ENCODE results near the gene PIM1.
A peak's percentile ranks its signal among the peaks of the same experiment; 100 is the strongest.

Gene PIM1

DNA sequence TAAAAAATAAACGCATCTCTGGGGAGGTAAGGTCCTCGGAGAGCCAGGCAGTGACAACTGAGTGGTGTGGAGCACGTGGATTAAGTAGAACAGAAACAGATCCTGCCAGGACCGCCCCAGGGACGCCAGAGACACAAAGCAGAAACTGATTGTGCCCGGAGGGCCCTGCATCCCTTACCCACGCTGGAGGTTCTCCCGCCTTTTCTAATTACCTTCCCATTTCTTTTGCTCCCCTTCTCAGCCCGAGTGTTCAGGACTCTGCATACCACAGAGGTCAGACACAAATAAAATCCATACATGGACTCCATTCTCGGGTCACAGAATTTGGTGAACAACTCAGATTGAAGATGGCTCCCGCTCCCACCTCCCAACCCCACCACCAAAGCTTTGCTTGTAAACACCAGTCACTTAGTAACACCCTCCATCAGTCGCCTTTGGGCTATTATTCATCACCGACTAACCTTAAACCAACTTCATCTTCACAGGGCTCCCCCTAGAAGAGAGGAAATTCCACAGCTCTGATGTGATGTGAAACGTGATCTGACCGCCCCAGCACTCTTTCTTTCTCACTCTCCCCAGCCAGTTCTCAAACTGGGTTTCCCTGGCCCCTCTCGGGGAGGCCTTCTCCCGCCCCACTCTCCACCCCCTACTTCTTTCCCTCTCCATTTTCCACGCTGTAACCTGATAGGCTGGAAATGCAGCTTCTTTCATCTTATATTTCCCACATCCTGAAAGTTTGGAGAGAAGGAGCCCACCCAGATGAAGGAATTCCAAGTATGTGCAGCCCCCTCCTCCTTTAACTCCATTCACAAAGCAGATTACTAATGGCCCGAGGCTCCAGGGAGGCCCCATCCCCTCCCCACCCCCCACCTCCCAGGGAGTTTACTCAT lies 32.5 kb upstream of the PIM1 start:
- DNase-seq (ENCODE audit: low read depth), result peak; percentile 15

DNA sequence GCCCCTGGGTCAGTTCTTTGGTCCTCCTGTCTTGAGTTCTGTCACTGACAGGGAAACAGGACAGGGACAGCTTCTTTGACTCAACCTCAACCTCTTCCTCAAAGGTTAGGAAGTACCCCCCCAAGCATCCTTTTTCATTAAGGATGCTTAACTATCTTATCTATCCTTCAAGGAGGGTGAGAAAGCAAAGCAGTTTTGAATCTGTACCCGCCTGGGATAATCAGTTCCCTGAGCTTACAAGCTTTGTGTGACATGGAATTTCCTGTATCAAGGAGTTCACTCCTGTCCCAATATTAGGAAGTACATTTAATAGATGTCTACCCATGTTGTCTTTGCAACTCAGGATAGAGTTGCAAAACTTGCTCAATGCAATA lies 31.1 kb upstream of the PIM1 start:
- no peak for DNase-seq (ENCODE audit: low read depth)

DNA sequence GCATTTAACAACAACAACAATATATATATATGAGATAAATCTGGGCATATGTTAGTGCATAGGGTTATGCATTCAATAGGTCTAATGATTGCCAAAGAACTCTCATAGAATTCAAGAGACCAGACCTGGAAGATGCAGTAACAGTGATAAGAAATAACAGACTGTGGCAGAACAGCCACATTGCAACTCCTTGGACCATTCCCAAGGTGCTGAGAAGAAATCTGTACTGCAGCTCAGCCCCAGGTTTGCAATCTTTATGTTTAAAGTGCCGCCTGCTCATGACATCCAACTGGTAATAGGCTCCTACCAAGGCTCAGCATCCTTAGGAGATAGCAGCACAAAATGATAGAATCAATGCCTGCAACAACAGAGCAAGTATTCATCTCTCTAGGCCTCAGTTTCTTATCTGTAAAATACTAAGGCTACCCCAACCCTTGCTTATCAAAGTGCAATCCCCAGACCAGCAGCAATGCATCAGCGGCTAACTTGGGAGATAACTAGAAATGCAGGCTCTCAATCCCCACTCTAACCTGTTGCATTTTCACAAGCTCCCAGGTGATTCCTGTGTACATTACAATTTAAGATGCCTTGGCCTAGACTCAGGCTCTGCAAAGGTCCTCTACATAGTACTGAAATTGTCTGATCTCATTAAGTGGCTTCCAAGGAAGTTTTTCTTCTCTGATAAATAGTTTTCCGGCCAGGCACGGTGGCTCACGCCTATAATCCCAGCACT lies 30.6 kb upstream of the PIM1 start:
- DNase-seq (ENCODE audit: low read depth), result no peak

DNA sequence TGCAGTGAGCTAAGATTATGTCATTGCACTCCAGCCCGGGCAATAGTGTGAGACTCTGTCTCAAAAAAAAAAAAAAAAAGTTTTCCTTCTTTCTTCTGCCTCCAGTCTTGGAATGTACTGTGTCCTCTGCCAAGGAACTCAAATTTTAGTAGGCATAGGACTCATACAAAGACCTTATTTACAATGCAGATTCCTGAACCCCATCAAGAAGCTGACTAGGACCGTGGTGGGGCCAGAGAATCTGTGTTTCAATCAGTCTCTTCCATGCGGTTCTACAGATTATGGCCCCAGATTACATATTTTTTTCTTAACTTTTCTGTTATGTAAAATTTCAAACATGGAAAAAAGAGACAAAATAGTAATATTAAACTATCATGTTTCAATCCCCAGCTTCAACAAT lies 29.8 kb upstream of the PIM1 start:
- DNase-seq (ENCODE audit: low read depth), result no peak

DNA sequence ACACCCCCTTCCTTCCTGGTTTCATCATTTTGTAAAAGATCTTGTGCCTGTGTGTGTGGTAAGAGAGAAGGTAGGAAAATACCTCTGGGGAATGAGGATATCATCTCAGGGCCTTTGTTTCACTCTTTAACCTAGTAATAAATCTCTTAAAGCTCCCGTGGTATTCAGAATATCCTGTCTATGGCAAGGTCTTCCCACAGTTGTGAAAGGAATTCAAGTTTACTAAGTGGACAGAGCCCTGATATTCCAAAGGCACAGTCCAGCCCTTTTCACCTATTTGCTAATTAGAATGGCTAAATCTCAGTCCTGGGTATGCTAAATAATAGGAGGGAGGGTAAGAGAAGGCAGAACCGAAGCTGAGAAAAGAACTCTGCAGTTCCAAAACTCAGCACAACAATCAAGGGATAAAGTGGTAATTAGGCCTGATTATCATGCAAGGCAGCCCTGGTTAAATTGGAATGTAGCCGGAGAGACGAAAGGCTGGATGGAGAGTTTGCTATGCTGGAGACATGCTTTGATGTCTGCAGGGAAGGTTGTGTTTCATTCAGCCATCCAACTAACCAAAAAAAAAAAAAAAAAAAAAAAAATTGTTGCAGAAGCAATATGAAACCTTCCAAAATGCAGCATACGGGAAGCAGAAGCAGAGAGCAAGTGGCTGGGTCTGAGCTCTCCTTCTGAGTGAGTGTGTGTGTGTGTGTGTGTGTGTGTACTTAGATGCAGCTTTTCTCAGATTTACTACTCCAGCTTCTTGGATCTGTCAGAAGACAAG lies 28.5 kb upstream of the PIM1 start:
- no peak for DNase-seq (ENCODE audit: low read depth)

DNA sequence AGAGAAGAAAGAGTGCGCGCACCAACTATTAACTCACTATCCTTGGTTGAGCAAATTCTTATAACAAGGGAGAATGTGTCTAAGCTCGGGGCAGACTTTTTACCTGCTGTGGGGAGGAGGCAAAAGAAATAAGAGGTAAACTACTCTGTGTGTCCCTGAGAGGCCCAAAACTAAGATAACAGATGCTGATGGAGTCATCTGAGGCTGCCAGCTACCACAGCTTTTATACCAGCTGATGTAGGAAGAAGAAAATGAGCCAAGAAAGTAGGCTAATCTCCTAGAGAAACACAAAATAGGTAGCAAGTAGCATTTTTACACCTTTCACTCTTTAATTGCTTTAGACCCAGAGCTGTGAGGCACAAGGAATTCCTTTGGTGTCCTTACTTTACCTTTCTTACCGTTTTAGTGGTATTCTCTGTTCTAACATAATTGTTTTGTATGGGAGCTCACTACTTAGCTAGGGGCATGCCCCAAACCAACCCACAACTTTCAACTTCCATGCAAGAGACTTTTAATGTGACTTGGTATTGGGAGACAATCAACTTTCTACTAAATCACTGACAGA lies 27.8 kb upstream of the PIM1 start:
- DNase-seq (ENCODE audit: low read depth), result no peak

DNA sequence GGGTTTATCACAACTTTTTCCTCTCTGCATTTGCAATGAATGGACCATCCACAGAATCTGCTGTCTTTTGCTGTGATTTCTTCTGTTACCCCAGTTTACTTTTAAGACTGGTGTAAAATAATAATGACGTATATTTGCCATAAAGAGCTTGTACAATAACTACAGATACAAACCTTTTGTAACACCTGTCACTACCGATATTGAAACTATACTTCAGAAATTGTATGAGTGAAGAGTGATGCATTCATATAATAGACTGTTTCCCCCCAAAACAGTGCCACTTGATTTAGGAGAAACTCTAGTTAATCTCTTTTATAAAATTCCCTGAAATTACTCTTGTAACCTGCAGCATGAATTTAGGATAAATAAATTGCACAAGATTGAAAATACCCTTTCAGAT lies 26.4 kb upstream of the PIM1 start:
- DNase-seq (ENCODE audit: low read depth), result no peak

DNA sequence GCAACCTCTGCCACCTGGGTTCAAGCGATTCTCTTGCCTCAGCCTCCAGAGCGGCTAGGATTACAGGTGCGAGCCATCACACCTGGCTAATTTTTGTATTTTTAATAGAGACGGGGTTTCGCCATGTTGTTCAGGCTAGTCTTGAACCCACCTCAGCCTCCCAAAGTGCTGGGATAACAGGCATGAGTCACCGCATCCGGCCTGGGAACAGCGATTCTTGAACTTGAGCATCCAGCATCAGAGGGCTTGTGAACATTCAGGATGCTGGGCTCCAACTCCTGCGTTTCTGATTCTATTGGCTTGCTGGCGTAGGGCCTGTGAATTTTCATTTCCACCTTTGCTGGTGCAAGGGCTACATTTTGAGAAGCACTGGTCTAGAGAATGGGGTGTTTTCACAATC lies 24.5 kb upstream of the PIM1 start:
- no peak for DNase-seq (ENCODE audit: low read depth)

DNA sequence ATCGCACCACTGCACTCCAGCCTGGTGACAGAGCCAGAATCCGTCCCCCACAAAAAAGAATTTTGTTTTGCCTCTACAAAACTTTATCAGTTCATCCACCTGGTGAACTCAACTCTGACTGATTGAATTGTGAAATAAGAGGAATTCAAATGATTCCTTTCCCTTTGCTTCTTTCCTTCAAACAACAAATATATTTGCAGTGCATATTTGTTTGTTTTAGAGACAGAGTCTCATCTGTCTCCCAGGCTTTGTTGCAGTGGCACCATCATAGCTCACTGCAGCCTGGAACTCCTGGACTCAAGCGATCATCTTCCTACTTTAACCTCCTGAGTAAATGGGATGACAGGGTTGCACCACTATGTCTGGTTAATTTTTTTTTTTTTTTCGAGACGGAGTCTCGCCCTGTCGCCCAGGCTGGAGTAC lies 23.2 kb upstream of the PIM1 start:
- no peak for DNase-seq (ENCODE audit: low read depth)

DNA sequence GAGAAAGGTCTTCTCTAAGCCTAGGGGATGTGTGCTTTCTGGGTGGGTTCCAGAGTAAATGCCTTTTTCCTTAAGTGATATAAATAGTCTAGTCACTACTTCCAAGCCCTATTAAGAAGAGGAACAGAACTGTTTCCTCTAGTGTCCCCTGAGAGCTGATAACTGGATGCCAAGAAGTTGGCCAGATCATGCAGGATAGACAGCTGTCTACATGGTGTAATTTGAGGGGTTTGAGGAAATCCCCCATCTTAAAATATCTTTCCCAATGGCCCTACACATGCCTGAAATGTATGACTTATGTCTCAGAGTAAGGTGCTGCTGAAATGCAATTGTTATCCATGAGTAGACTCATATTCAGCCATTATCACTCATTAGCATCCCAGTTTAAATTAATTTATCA lies 20.2 kb upstream of the PIM1 start:
- DNase-seq (ENCODE audit: low read depth), result no peak

DNA sequence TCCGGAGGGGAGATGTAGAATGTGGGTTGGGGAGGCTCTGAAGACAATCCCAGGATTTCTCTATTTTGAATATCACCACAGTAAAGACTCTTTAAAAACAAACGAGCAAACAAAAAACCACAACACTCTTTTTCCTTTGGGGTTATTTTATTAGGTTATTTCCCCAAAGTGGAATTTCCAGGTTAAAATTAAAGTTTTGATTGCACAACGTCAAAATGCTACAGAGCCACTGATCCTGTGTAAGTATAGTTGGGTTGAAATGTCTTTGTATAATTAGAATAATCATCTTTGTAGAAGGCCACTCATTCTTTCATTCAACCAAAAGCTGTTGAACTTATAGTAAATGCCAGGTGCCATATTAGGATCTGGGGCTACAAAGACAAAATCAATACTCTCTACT lies 19.6 kb upstream of the PIM1 start:
- no peak for DNase-seq (ENCODE audit: low read depth)

DNA sequence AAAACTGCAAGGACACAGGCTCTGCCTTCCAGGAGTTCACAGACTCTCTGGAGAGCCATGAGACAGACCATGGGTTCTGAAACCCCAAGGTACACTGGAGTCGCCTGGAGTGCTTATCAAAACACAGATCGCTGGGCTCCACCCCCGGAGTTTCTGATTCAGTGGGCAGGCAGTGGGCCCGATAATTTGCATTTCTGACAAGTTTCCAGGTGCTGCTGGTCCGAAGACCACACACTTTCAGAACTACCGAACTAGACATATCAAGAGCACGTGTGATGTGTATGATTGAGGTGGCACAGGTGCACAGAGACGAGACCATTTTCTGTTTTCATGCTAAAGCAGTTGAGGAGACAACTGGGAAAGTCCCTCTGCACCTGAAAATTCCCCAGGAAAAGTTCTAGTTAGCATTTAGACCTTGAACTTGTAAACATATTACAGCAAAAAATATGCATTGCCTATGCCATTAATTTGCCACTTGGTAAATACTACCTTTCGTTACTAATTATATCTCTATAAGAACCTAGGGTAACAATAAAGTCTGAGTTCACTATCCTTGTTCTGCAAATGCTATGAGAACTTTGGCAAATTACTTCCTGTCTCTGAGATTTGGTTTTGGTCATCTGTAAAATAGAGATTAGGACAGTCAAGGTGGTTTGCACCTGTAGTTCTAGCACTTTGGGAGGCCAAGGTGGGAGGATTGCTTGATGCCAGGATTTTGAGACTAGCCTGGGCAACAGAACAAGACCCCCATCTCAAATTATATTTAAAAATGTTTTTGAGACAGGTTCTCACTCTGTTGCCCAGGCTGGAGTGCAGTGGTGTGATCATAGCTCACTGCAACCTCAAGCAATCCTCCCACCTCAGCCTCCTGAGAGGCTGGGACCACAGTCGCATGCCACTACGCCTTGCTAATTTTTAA lies 14.3 kb upstream of the PIM1 start:
- DNase-seq (ENCODE audit: low read depth), result no peak

DNA sequence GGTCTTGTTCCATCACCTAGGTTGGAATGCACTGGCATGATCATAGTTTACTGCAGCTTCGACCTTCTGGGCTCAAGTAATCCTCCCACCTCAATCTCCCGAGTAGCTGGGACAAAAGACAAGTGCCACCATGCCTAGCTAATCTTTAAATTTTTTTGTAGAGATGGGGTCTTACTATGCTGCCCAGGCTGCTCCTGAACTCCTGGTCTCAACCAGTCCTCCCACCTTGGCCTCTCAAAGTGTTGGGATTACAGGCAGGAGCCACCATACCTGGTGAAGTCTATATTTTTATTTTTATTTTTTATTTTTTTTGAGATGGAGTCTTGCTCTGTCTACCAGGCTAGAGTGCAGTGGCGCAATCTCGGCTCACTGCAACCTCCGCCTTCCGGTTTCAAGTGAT lies 11.4 kb upstream of the PIM1 start:
- DNase-seq (ENCODE audit: low read depth), result no peak

DNA sequence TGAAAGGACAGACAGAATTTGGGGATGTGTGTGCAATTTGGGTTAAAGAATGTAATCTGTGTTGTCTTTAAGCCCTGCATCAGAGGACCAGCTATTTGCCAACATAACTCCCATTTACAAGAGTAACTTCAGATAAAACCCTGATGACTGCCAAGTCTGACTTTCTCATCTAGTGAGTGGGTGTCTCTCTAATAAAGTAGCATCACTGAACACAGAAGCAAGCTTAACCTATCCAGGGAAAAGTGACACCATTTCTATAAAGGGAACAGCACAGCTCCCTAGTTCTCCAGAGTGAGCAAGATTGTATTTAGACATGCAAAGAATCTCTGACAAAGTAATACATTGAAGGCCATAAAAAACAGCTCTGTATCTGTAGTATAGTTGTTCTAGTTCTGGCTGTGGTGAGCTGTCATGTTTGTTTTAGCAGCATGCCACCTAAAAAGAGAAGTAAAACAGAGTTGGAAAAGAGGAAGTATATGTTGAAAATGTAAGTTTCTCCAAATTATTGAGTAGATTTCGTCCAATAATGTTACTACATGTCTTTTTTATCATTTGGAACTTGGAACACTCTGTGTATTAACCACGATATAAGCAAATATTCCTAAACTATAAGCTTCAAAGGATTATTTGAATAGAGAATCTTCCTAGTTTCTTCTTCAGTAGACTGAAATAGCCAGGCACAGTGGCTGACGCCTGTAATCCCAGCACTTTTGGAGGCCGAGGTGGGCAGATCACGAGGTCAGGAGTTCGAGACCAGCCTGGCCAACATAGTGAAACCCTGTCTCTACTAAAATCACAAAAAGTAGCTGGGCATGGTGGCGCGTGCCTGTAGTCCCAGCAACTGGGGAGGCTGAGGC lies 8.8 kb upstream of the PIM1 start:
- no peak for DNase-seq (ENCODE audit: low read depth)

DNA sequence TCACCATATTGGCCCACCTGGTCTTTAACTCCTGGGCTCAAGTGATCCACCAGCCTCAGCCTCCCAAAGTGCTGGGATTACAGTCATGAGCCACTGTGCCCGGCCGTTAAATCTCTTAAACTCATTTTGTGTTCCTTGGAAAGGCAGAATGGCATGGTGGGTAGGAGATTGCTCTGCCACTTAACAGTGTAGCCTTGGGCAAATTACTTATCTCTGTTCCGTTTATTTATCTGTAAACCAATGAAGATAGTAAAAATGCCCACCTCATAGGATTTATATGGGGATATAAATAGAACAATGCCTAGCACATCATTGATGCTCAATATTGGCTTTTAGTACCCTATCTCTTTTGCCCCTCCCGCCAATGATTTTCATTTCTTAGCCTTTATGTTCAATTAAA lies 7.2 kb upstream of the PIM1 start:
- DNase-seq (ENCODE audit: low read depth), result no peak

DNA sequence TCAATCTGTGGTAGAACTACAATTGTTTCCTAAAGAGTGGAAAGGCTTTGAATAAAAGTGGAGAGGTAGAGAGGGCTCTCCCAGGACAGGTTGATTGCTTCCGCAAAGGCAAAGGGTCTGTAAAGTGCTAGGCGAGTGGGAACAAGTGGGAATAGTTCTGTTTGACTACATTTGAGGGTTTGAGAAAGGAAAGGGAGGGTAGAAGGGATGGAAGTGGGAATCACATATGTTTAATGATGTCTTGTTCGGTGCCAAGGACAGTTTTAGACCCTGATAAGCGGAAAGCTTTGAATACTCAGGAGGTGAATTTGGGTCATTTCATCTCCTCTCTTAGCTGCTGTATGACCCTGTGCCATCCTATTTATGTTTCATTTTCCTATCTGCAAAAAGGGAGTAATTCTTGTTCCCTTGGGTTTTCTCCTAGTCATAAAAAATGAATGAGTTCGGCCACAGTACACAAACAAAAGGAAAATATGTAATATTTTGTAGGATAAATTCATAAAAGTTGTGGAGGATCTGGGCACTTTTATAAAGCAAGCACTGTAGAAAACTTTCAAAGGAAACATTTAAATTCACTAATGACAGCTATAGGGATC lies 1.7 kb upstream of the PIM1 start:
- DNase-seq (ENCODE audit: low read depth), result no peak

DNA sequence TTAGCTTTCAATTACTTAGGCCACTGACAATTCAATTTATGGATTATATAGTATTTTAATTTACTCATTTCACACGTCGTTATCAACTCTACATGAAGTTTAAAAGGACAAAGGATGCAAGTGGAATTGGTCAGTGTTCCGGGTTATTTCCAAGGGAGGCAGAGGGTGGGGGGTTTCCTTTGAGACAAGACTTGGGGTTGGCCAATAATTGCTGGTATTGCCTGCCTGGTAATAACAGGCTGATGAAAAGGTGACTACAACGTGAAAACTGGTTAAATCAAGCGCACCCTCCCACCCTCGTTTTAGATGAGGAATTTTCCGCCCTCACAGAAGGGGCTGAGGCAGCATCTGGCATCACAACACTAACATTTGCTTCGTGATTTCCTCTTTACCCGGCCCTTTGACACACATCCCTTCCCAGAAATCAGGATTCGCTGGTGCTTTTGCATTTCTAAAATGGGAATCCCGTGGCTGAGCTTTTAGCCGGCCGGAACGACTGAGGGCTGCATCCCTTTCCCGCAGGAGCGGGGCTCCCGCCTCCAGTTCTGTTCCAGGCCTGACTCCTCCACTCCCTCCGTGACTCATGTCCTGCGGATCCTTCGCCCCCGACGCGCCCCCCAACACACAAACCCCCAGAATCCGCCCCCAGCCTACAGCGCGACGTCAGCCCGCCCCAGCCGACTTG lies 999 bp upstream of the PIM1 start:
- no peak for DNase-seq (ENCODE audit: low read depth)

DNA sequence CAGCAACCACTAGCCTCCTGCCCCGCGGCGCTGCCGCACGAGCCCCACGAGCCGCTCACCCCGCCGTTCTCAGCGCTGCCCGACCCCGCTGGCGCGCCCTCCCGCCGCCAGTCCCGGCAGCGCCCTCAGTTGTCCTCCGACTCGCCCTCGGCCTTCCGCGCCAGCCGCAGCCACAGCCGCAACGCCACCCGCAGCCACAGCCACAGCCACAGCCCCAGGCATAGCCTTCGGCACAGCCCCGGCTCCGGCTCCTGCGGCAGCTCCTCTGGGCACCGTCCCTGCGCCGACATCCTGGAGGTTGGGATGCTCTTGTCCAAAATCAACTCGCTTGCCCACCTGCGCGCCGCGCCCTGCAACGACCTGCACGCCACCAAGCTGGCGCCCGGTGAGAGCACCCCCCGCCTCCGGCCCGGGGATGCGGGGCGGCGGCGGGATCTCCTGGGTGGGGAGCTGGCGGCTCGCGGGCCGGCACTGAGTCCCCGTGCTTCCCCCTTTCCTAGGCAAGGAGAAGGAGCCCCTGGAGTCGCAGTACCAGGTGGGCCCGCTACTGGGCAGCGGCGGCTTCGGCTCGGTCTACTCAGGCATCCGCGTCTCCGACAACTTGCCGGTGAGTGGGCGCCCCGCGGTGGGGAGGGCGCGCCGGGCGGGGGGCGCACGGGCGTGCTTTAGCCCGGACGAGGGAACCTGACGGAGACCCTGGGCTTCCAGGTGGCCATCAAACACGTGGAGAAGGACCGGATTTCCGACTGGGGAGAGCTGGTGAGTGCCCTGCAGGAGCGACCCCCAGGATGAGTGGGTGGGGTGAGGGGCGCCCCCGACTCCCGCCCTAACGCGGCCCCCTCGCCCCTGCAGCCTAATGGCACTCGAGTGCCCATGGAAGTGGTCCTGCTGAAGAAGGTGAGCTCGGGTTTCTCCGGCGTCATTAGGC lies 585 bp downstream of the PIM1 start:
- peak; percentile 22 for DNase-seq (ENCODE audit: low read depth)
